Loucy (cell line): Measurements from ENCODE around the gene BRIP1.

ENCODE experiments used
- H2AFZ ChIP-seq: fragments of 200-600 bp; sonication (generic); 2 replicates; pipeline ENCODE4 v1.6.0; 2016; ENCODE audit warnings: antibody characterized with exemption, mild to moderate bottlenecking, low read length, moderate library complexity
- H3F3A ChIP-seq: fragments of 200-600 bp; 2 replicates; pipeline ENCODE4 v1.6.0; 2016; ENCODE audit warnings: antibody characterized with exemption, low read depth, mild to moderate bottlenecking
- H3K27me3 ChIP-seq: fragments of 200-600 bp; sonication (generic); 2 replicates; pipeline ENCODE4 v1.6.1; 2014; ENCODE audit warnings: low read length, mild to moderate bottlenecking; ENCODE audit not compliant: insufficient read depth, poor library complexity, severe bottlenecking
- H3K36me3 ChIP-seq: fragments of 200-600 bp; sonication (generic); 2 replicates; pipeline ENCODE4 v1.6.1; 2016; ENCODE audit warnings: low read length; ENCODE audit not compliant: insufficient read depth
- H3K4me1 ChIP-seq: fragments of 200-600 bp; sonication (generic); 2 replicates; pipeline ENCODE4 v1.5.1; 2014; ENCODE audit warnings: low read length, mild to moderate bottlenecking; ENCODE audit not compliant: insufficient read depth, poor library complexity, severe bottlenecking
- H3K4me2 ChIP-seq: fragments of 200-600 bp; sonication (generic); 2 replicates; pipeline ENCODE4 v1.6.0; 2014; ENCODE audit warnings: antibody characterized with exemption, low read length, low read depth, mild to moderate bottlenecking; ENCODE audit not compliant: poor library complexity, severe bottlenecking
- H3K4me3 ChIP-seq: fragments of 200-600 bp; sonication (generic); 2 replicates; pipeline ENCODE4 v1.5.1; 2014; ENCODE audit warnings: low read length, mild to moderate bottlenecking, mixed read lengths; ENCODE audit not compliant: poor library complexity, severe bottlenecking
- H3K79me2 ChIP-seq: fragments of 200-600 bp; sonication (generic); 2 replicates; pipeline ENCODE4 v1.6.1; 2014; ENCODE audit warnings: low read length; ENCODE audit not compliant: insufficient read depth
- H3K9ac ChIP-seq: fragments of 200-600 bp; sonication (generic); 2 replicates; pipeline ENCODE4 v1.6.0; 2014; ENCODE audit warnings: mild to moderate bottlenecking, low read depth, low read length, moderate library complexity; ENCODE audit not compliant: poor library complexity, severe bottlenecking
- H3K9me2 ChIP-seq: fragments of 200-600 bp; sonication (generic); replicated peaks from 2 replicates; pipeline ENCODE4 v1.6.1; 2016; ENCODE audit warnings: low read depth, low read length, mixed read lengths
- H3K9me3 ChIP-seq: fragments of 200-600 bp; sonication (generic); 2 replicates; pipeline ENCODE4 v1.6.1; 2014; ENCODE audit warnings: mild to moderate bottlenecking, antibody characterized with exemption, low read length, low read depth; ENCODE audit not compliant: insufficient read depth
- H4K20me1 ChIP-seq: fragments of 200-600 bp; sonication (generic); 2 replicates; pipeline ENCODE4 v1.6.0; 2014; ENCODE audit warnings: antibody characterized with exemption, low read length, mild to moderate bottlenecking; ENCODE audit not compliant: insufficient read depth, poor library complexity, severe bottlenecking
- CTCF ChIP-seq: fragments of 200-600 bp; sonication (generic); conservative IDR thresholded peaks from 2 replicates; pipeline ENCODE4 v1.5.1; 2014; ENCODE audit warnings: mild to moderate bottlenecking, antibody characterized with exemption, low read length
- EZH2phosphoT487 ChIP-seq: fragments of 200-600 bp; IDR thresholded peaks from 2 replicates; pipeline ENCODE4 v1.6.1; 2018; ENCODE audit warnings: antibody characterized with exemption, mild to moderate bottlenecking, moderate library complexity, borderline replicate concordance

The BRIP1 gene

GRCh38 chr17:61794242-61794641 lies 69.1 kb downstream of the BRIP1 start:
- Histone ChIP-seq H3K9me2 (no peaks in the 10 kb centered on the region), H4K20me1 (no peaks in the 10 kb centered on the region), H3K79me2 (no peaks in the 10 kb centered on the region)

GRCh38 chr17:61793565-61793964 lies 69.8 kb downstream of the BRIP1 start:
- Histone ChIP-seq H3K27me3 (no peaks in the 10 kb centered on the region), H3K9me2 (no peaks in the 10 kb centered on the region), H3K79me2 (no peaks in the 10 kb centered on the region), H3K9me3 (no peaks in the 10 kb centered on the region), H2AFZ (no peak overlapping the region), H3K36me3 (peaks cover 32% of the 10 kb centered on the region), H3F3A (no peaks in the 10 kb centered on the region), H4K20me1 (no peaks in the 10 kb centered on the region), H3K4me2 (no peak overlapping the region), H3K4me3 (no peak overlapping the region), H3K9ac (no peak overlapping the region), H3K4me1 (no peaks in the 10 kb centered on the region)
- TF ChIP-seq EZH2phosphoT487: no peak
- no peak for TF ChIP-seq CTCF

More at GRCh38 chr17:61794242-61794641, 69.1 kb downstream of the BRIP1 start:
- Histone ChIP-seq H2AFZ (no peak overlapping the region), H3K4me3 (no peak overlapping the region), H3K4me2 (no peak overlapping the region), H3K27me3 (no peaks in the 10 kb centered on the region), H3F3A (no peaks in the 10 kb centered on the region), H3K36me3 (peaks cover 39% of the 10 kb centered on the region), H3K4me1 (no peaks in the 10 kb centered on the region), H3K9ac (no peak overlapping the region), H3K9me3 (no peaks in the 10 kb centered on the region)
- no peak for TF ChIP-seq CTCF
- TF ChIP-seq EZH2phosphoT487: no peak

GRCh38 chr17:61789872-61790271 lies 73.5 kb downstream of the BRIP1 start:
- Histone ChIP-seq H3K9me3 (no peaks in the 10 kb centered on the region), H4K20me1 (no peaks in the 10 kb centered on the region), H3K79me2 (no peaks in the 10 kb centered on the region), H3K9me2 (no peaks in the 10 kb centered on the region), H3K4me2 (no peak overlapping the region), H3K4me3 (no peak overlapping the region), H3K36me3 (peaks cover 7% of the 10 kb centered on the region; the same call in 1 of the 2 replicates), H3F3A (no peaks in the 10 kb centered on the region), H2AFZ (no peak overlapping the region), H3K9ac (no peak overlapping the region), H3K4me1 (no peaks in the 10 kb centered on the region), H3K27me3 (no peaks in the 10 kb centered on the region)
- no peak for TF ChIP-seq EZH2phosphoT487
- no peak for TF ChIP-seq CTCF
